ENCODE results near the gene CCR1.

GRCh38 chr3:46236294-46237054 is 28.4 kb upstream of the CCR1 start:
- TF ChIP-seq EZH2 (IDR thresholded peaks at IDR 0.05), result no peak
- TF ChIP-seq POLR2AphosphoS5 (IDR thresholded peaks at IDR 0.05; ENCODE audit: borderline replicate concordance, low read depth, low read length), result no peak
- TF ChIP-seq FOXP2 (optimal IDR thresholded peaks at IDR 0.05; ENCODE audit: control extremely low read depth, extremely low read length, insufficient read depth), result no peak

Measured in SK-N-MC (cell line).